Measurements from ENCODE around the gene FKBP1B. TPM values are rescaled to one million over a fixed set of nuclear protein-coding genes. Genes with fewer than 3 reads are reported as not detected.

Gene FKBP1B
- total RNA-seq, 1 donor from 2014 or later, result 30.0 TPM

DNA sequence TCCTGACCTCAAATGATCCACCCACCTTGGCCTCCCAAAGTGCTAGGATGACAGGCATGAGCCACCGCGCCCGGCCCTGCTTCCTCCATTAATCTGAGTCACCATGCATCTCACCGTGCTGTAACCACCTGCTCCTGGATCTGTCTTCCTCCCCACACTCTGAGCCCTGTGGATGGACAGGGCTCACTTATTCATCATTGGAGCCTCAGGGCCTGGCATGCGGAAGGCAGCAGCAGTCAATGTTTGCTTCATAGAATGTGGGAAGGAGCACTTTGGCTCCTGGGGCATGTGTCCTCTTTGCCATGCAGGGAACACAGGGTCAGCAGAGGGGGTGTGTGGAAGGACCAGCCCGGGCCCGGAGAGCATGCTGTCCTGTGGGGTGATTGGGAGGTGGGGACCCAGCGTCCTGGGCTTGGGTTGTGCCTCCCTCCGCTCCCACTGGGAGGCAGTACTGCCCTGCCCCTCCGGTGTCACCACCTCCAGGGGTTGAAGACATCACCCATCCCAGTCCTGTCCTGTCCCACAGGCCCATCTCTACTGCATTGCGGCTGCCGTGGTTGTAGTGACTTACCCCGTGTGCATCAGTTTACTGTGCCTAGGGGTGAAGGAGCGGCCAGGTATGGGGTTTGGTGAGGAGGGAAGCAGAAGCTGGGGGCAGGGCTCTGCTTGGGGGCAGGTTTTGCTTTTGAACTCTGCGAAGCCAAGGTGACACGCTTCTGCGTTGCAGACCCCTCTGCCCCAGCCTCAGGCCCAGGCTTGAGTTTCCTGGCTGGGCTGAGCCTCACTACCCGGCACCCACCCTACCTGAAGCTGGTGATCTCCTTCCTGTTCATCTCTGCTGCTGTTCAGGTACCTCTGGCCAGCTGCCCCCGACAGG lies 28.2 kb upstream of the FKBP1B start:
- TF ChIP-seq, protein P1, sequence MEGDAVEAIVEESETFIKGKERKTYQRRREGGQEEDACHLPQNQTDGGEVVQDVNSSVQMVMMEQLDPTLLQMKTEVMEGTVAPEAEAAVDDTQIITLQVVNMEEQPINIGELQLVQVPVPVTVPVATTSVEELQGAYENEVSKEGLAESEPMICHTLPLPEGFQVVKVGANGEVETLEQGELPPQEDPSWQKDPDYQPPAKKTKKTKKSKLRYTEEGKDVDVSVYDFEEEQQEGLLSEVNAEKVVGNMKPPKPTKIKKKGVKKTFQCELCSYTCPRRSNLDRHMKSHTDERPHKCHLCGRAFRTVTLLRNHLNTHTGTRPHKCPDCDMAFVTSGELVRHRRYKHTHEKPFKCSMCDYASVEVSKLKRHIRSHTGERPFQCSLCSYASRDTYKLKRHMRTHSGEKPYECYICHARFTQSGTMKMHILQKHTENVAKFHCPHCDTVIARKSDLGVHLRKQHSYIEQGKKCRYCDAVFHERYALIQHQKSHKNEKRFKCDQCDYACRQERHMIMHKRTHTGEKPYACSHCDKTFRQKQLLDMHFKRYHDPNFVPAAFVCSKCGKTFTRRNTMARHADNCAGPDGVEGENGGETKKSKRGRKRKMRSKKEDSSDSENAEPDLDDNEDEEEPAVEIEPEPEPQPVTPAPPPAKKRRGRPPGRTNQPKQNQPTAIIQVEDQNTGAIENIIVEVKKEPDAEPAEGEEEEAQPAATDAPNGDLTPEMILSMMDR (IDR thresholded peaks at IDR 0.05; ENCODE audit: insufficient read depth, low read length, severe bottlenecking), result peak; percentile 38
- H3K27me3 ChIP-seq (ENCODE audit: control insufficient read depth, insufficient read depth, low read length), result no peaks in the 10 kb centered on the region
- H3K4me3 ChIP-seq (ENCODE audit: low read depth, low read length), result no peak overlapping the region
- H3K36me3 ChIP-seq (ENCODE audit: control insufficient read depth, insufficient read depth, low read length), result no peaks in the 10 kb centered on the region
- DNase-seq (ENCODE audit: low read depth) (peak; percentile 86), FAIRE-seq (peak; percentile 89)

DNA sequence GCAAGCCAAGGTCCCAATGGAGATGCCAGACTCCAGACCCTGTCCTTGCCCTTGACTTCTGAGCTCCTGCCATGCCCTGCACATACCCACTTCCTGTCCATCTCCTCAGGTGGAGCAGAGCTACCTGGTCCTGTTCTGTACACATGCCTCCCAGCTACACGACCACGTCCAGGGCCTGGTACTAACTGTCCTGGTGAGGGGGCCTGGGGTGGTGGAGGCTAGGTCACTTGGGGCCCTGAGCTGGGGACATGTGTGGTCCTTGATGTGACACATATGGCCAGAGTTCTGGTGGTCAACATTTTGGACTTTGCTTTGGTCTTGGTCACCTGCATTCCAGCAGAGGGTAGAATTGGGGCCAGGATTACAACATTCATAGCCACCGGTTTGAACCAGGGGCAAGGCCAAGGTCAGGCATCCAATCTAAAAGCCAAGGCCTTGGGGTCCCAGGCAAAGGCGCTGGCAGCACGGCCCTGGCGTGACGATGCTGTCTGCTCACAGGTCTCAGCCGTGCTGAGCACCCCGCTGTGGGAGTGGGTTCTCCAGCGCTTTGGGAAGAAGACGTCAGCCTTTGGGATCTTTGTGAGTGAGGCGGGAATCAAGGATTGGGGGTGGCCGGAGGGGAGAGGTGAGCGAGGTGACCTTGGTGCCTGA lies 27.1 kb upstream of the FKBP1B start:
- no peaks in the 10 kb centered on the region for H3K36me3 ChIP-seq (ENCODE audit: control insufficient read depth, insufficient read depth, low read length)
- FAIRE-seq (peak; percentile 18), DNase-seq (ENCODE audit: low read depth) (no peak)
- H3K27me3 ChIP-seq (ENCODE audit: control insufficient read depth, insufficient read depth, low read length), result no peaks in the 10 kb centered on the region
- TF ChIP-seq, protein P1 (IDR thresholded peaks at IDR 0.05; ENCODE audit: insufficient read depth, low read length, severe bottlenecking), result no peak
- no peak overlapping the region for H3K4me3 ChIP-seq (ENCODE audit: low read depth, low read length)

DNA sequence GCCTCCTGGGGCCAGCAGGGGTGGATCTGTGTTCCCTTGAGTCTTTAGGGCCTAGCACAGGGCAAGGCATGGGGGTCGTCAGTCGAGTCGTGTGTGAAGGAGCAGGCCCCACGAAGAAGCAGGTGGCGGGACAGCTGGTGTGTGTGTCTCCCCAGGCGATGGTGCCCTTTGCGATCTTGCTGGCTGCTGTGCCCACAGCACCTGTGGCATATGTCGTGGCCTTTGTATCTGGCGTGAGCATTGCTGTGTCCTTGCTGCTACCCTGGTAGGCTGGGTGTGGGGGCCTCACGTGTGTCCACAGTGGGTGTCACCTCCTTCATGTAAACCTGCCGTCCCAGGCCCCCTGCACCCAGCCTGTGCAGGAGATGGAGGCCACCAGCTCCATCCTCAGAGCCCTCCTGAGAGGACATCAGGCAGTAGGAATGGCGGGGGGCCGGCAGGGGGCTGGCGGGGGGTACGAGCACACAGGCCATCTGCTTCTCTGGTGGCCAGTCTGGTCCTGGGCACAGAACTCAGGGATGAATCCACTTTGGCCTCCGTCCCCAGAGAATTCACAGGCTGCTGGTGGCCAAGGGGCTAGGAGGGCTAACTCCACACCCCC lies 26.5 kb upstream of the FKBP1B start:
- H3K36me3 ChIP-seq (ENCODE audit: control insufficient read depth, insufficient read depth, low read length), result no peaks in the 10 kb centered on the region
- no peaks in the 10 kb centered on the region for H3K27me3 ChIP-seq (ENCODE audit: control insufficient read depth, insufficient read depth, low read length)
- TF ChIP-seq, protein P1 (IDR thresholded peaks at IDR 0.05; ENCODE audit: insufficient read depth, low read length, severe bottlenecking), result no peak
- DNase-seq (ENCODE audit: low read depth), result no peak
- FAIRE-seq, result no peak
- H3K4me3 ChIP-seq (ENCODE audit: low read depth, low read length), result no peak overlapping the region

DNA sequence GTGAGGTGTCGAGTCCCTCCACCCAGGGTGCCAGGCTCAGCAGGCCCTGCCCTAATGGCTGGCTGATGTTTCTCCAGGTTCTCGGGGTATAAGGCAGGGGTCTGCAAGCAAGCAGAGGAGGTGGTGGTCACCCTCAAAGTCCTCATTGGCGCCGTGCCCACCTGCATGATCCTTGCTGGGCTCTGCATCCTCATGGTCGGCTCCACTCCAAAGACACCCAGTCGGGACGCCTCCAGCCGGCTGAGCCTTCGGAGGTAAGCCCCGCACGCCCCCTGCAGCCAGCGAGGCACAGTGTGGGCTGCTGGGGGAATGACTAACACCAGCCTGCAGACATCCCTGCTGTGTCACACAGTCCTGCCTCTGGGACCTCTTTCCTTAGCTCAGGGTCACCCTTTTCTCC lies 25.5 kb upstream of the FKBP1B start:
- DNase-seq (ENCODE audit: low read depth), result no peak
- no peak for FAIRE-seq
- TF ChIP-seq, protein P1 (IDR thresholded peaks at IDR 0.05; ENCODE audit: insufficient read depth, low read length, severe bottlenecking), result no peak
- Histone ChIP-seq H3K27me3 (ENCODE audit: control insufficient read depth, insufficient read depth, low read length) (no peaks in the 10 kb centered on the region), H3K36me3 (ENCODE audit: control insufficient read depth, insufficient read depth, low read length) (no peaks in the 10 kb centered on the region), H3K4me3 (ENCODE audit: low read depth, low read length) (no peak overlapping the region)

DNA sequence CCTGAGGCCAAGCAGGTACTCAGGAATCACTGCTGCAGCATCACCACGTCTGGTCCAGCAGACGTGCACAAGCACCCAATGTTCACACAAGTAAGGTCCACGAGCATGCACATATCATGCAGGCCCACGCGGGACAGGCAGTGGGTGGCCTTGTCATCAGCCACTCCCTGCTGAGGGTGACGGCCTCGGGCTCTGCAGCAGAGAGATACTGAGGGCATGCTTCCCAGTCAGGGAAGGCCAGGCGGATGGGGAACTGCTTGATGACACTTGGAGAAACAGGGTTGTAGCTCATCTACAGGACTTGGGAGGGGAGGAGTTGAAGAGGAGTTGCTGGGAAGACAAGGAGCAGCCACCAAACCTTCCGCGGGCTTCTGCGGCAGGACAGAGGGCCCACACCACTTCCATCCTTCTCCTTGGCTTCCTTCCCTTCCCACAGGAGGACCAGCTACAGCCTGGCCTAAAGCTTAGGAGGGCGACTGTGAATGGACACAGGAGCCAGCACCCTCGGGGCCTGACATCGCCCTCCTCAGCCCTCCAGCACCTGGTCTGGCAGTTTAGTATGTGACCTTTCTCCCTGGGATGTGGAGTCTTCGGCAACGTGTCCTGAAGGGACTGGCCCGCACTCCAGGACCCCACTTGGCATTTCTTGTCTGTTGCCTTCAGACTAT lies 24.4 kb upstream of the FKBP1B start:
- no peak overlapping the region for H3K4me3 ChIP-seq (ENCODE audit: low read depth, low read length)
- no peaks in the 10 kb centered on the region for H3K27me3 ChIP-seq (ENCODE audit: control insufficient read depth, insufficient read depth, low read length)
- TF ChIP-seq, protein P1 (IDR thresholded peaks at IDR 0.05; ENCODE audit: insufficient read depth, low read length, severe bottlenecking), result no peak
- DNase-seq (ENCODE audit: low read depth) (no peak), FAIRE-seq (no peak)
- H3K36me3 ChIP-seq (ENCODE audit: control insufficient read depth, insufficient read depth, low read length), result no peaks in the 10 kb centered on the region

All from bronchial epithelial cell (primary cell).